ENCODE data around the gene LIFR. TPM values are rescaled to one million over a fixed set of nuclear protein-coding genes. Genes with fewer than 3 reads are reported as not detected.

Gene LIFR
- total RNA-seq, 1 donor from 2014 or later: 2.2 TPM

GRCh38 chr5:38494763-38495162, 61.7 kb downstream of the LIFR start:
- H2AFZ ChIP-seq (replicated peaks): no peak overlapping the region
- TF ChIP-seq EZH2phosphoT487 (IDR thresholded peaks at IDR 0.05) (no peak), EZH2 (IDR thresholded peaks at IDR 0.05) (no peak)
- TF ChIP-seq, protein P1, sequence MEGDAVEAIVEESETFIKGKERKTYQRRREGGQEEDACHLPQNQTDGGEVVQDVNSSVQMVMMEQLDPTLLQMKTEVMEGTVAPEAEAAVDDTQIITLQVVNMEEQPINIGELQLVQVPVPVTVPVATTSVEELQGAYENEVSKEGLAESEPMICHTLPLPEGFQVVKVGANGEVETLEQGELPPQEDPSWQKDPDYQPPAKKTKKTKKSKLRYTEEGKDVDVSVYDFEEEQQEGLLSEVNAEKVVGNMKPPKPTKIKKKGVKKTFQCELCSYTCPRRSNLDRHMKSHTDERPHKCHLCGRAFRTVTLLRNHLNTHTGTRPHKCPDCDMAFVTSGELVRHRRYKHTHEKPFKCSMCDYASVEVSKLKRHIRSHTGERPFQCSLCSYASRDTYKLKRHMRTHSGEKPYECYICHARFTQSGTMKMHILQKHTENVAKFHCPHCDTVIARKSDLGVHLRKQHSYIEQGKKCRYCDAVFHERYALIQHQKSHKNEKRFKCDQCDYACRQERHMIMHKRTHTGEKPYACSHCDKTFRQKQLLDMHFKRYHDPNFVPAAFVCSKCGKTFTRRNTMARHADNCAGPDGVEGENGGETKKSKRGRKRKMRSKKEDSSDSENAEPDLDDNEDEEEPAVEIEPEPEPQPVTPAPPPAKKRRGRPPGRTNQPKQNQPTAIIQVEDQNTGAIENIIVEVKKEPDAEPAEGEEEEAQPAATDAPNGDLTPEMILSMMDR (IDR thresholded peaks at IDR 0.05): no peak
- peaks cover 5% of the 10 kb centered on the region for H3K4me1 ChIP-seq
- no peak overlapping the region for H3K27ac ChIP-seq
- H3F3A ChIP-seq (ENCODE audit: low read depth): no peaks in the 10 kb centered on the region
- Mint-ChIP-seq H3K27me3 (ENCODE audit: insufficient read depth, low read depth) (no peaks in the 10 kb centered on the region), H3K36me3 (peaks cover 23% of the 10 kb centered on the region), H3K27ac (no peak overlapping the region), H3K9me3 (no peaks in the 10 kb centered on the region), H3K4me1 (no peaks in the 10 kb centered on the region), H3K4me3 (no peak overlapping the region)
- no peaks in the 10 kb centered on the region for H3K9me3 ChIP-seq (ENCODE audit: low read depth)
- H3K27me3 ChIP-seq: no peaks in the 10 kb centered on the region
- no peaks in the 10 kb centered on the region for H3K36me3 ChIP-seq
- H3K4me2 ChIP-seq: no peak overlapping the region
- no peaks in the 10 kb centered on the region for H3K79me2 ChIP-seq (ENCODE audit: low read depth)
- no peak overlapping the region for H3K4me3 ChIP-seq
- no peaks in the 10 kb centered on the region for H4K20me1 ChIP-seq (ENCODE audit: low read depth)
- H3K9ac ChIP-seq: no peak overlapping the region
- DNase-seq (ENCODE audit: low spot score): no peak

GRCh38 chr5:38494175-38494574, 62.3 kb downstream of the LIFR start:
- Mint-ChIP-seq H3K4me3 (no peak overlapping the region), H3K27me3 (ENCODE audit: insufficient read depth, low read depth) (no peaks in the 10 kb centered on the region), H3K4me1 (no peaks in the 10 kb centered on the region), H3K27ac (no peak overlapping the region), H3K9me3 (no peaks in the 10 kb centered on the region), H3K36me3 (peaks cover 23% of the 10 kb centered on the region)
- no peak overlapping the region for H3K27ac ChIP-seq
- no peak for DNase-seq (ENCODE audit: low spot score)
- H3K4me1 ChIP-seq: peaks cover 5% of the 10 kb centered on the region
- no peak overlapping the region for H3K9ac ChIP-seq
- H3K4me3 ChIP-seq: no peak overlapping the region
- no peaks in the 10 kb centered on the region for H3K36me3 ChIP-seq
- TF ChIP-seq EZH2phosphoT487 (IDR thresholded peaks at IDR 0.05): no peak
- TF ChIP-seq, protein P1 (IDR thresholded peaks at IDR 0.05): no peak
- TF ChIP-seq EZH2 (IDR thresholded peaks at IDR 0.05): no peak
- H3K9me3 ChIP-seq (ENCODE audit: low read depth): no peaks in the 10 kb centered on the region
- H3K79me2 ChIP-seq (ENCODE audit: low read depth): no peaks in the 10 kb centered on the region
- no peak overlapping the region for H3K4me2 ChIP-seq
- H2AFZ ChIP-seq (replicated peaks): no peak overlapping the region
- H3K27me3 ChIP-seq: no peaks in the 10 kb centered on the region
- no peaks in the 10 kb centered on the region for H3F3A ChIP-seq (ENCODE audit: low read depth)
- no peaks in the 10 kb centered on the region for H4K20me1 ChIP-seq (ENCODE audit: low read depth)

DNA sequence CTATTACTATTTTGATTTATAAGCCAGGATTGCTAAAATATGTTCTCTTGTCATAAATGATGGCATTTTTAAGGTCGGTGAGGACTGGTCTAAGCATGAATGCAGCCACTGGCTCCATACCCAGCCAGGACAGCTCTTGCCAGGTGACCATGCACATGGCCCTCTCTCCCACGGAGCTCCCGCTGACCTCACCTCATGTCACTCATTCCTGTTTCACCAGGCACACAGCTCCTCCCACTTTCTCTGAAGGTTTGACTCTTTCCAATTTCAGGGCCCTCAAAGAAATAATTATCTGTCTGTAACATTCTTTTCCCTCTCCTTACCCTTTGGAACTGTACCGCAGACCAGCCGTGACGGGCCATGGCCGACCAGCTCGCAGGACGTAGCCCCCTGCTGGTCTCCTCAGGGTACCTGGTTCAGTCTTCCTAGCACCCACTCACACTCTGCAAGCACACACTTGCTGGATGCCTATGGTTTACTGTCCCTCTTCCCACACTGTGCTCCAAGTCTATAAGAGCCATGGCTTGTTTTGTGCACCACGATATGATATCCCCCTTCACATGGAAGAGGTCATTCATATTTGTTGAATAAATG, 72.5 kb downstream of the LIFR start:
- DNase-seq (ENCODE audit: low spot score): no peak
- H2AFZ ChIP-seq (replicated peaks): no peak overlapping the region
- no peak for TF ChIP-seq EZH2 (IDR thresholded peaks at IDR 0.05)
- TF ChIP-seq, protein P1 (IDR thresholded peaks at IDR 0.05): peak; percentile 19

More for the DNA sequence above, 72.5 kb downstream of the LIFR start:
- Histone ChIP-seq H3K27ac (no peak overlapping the region), H3K4me2 (no peak overlapping the region), H3K36me3 (no peaks in the 10 kb centered on the region), H3K4me3 (no peak overlapping the region), H3K9ac (no peak overlapping the region), H3K9me3 (ENCODE audit: low read depth) (no peaks in the 10 kb centered on the region), H3K79me2 (ENCODE audit: low read depth) (no peaks in the 10 kb centered on the region), H3K27me3 (no peaks in the 10 kb centered on the region), H3F3A (ENCODE audit: low read depth) (no peaks in the 10 kb centered on the region), H3K4me1 (no peaks in the 10 kb centered on the region), H4K20me1 (ENCODE audit: low read depth) (no peaks in the 10 kb centered on the region)
- Mint-ChIP-seq H3K9me3 (no peaks in the 10 kb centered on the region), H3K4me3 (no peak overlapping the region), H3K36me3 (peaks cover 19% of the 10 kb centered on the region), H3K4me1 (peaks cover 4% of the 10 kb centered on the region), H3K27me3 (ENCODE audit: insufficient read depth, low read depth) (no peaks in the 10 kb centered on the region), H3K27ac (no peak overlapping the region)
